K562 (cell line): ENCODE data around the gene R3HDM1. TPM values are rescaled to one million over a fixed set of nuclear protein-coding genes. Genes with fewer than 3 reads are reported as not detected.

Experiments
- ATAC-seq: fragments of 200-7000 bp; cut with Tn5 transposase; 3 replicates; pipeline ENCODE4 v1.9.1; 2020; ENCODE audit warnings: moderate library complexity
- BruUV-seq: library from RNA; stranded (reverse); fragments of 400-500 nt; replicated peaks from 2 replicates; lab custom pipeline; 2021; lab: Mats Ljungman, UMichigan
- CTCF ChIA-PET: fragments of 300-600 bp; formaldehyde crosslinking; extraction: SDS; loops from one replicate; lab custom pipeline; 2021; ENCODE audit warnings: low intra/inter-chr PET ratio; lab: Yijun Ruan, JAX
- POLR2A ChIA-PET: fragments of 300-600, 350-650 bp; sonication (Branson Sonifier 250); formaldehyde crosslinking; extraction: SDS; loops from one replicate; lab custom pipeline; 2021; ENCODE audit warnings: antibody characterized with exemption, inconsistent platforms; lab: Yijun Ruan, JAX
- DNase-seq, 4 experiments: peaks; one replicate each; pipeline versions ENCODE4 v3.0.0 to v3.0.0-alpha.2; 2011 to 2018; ENCODE audit warnings: low spot score in 3 of 4, mixed read lengths in 3 of 4; ENCODE audit errors: extremely low read depth in 1 of 4
- FAIRE-seq: peaks from 2 replicates; lab custom pipeline; 2011; peaks lifted over from hg19 to GRCh38; lab: Jason Lieb, UNC
- H2AFZ ChIP-seq: 2 replicates; pipeline ENCODE4 v1.6.0; 2011; ENCODE audit warnings: low read depth, low read length, control low read depth, inconsistent platforms
- H3K27ac ChIP-seq: fragments of 200-600 bp; 3 replicates; pipeline ENCODE4 v1.8.0; 2011; ENCODE audit warnings: low read depth, mild to moderate bottlenecking, control low read depth, inconsistent platforms, low read length, moderate library complexity, mixed read lengths; ENCODE audit errors: extremely low read depth
- H3K27me3 ChIP-seq, 2 experiments: fragments of 300-600 bp in 1 of 2; 2 replicates in 1 of 2; 3 replicates in 1 of 2; pipeline versions ENCODE4 v1.6.0 to v1.8.0; 2011; ENCODE audit warnings: inconsistent platforms in 2 of 2, low read length in 2 of 2, mild to moderate bottlenecking in 1 of 2, mixed read lengths in 1 of 2, moderate library complexity in 1 of 2; ENCODE audit not compliant: control insufficient read depth in 2 of 2, insufficient read depth in 2 of 2
- H3K36me3 ChIP-seq: fragments of 300-600 bp; 3 replicates; pipeline ENCODE4 v1.8.0; 2011; ENCODE audit warnings: mild to moderate bottlenecking, low read length, inconsistent platforms; ENCODE audit not compliant: control insufficient read depth, insufficient read depth
- H3K4me1 ChIP-seq, 2 experiments: fragments of 200-600 bp in 1 of 2; replicated peaks in 1 of 2; 2 replicates in 1 of 2; 3 replicates in 1 of 2; pipeline versions ENCODE4 v1.5.1 to v1.8.0; 2011; ENCODE audit warnings: inconsistent platforms in 2 of 2, low read length in 2 of 2, mild to moderate bottlenecking in 1 of 2, mixed read lengths in 1 of 2, moderate library complexity in 1 of 2; ENCODE audit not compliant: control insufficient read depth in 2 of 2, insufficient read depth in 2 of 2
- H3K4me2 ChIP-seq: 2 replicates; pipeline ENCODE4 v1.6.1; 2011; ENCODE audit warnings: low read length, control low read depth, inconsistent platforms, mixed read lengths; ENCODE audit not compliant: insufficient read depth
- H3K4me3 ChIP-seq: fragments of 200-600 bp; sonication (generic), shearing (Covaris generic); 2 replicates; pipeline ENCODE4 v1.5.1; 2016; ENCODE audit warnings: control low read depth, inconsistent platforms
- H3K79me2 ChIP-seq: fragments of 200-600 bp; 3 replicates; pipeline ENCODE4 v1.8.0; 2011; ENCODE audit warnings: low read length, inconsistent platforms; ENCODE audit not compliant: control insufficient read depth, insufficient read depth
- H3K9ac ChIP-seq, 2 experiments: 2 replicates each; pipeline versions ENCODE4 v1.6.0 to v1.6.1; 2011; ENCODE audit warnings: low read depth in 2 of 2, low read length in 2 of 2, control low read depth in 1 of 2, inconsistent platforms in 1 of 2, mild to moderate bottlenecking in 1 of 2, mixed read lengths in 1 of 2; ENCODE audit not compliant: insufficient read depth in 1 of 2
- H3K9me1 ChIP-seq: one replicate; pipeline ENCODE4 v1.6.0; 2011; ENCODE audit warnings: inconsistent platforms, mild to moderate bottlenecking, low read length, moderate library complexity; ENCODE audit not compliant: control insufficient read depth, insufficient read depth
- H3K9me3 ChIP-seq: replicated peaks from 2 replicates; pipeline ENCODE4 v1.5.1; 2011; ENCODE audit warnings: low read depth, low read length, inconsistent platforms; ENCODE audit not compliant: control insufficient read depth, insufficient read depth
- H4K20me1 ChIP-seq: replicated peaks from 2 replicates; pipeline ENCODE4 v1.6.1; 2011; ENCODE audit warnings: low read length, inconsistent platforms, mixed read lengths; ENCODE audit not compliant: control insufficient read depth, insufficient read depth
- FOXM1 ChIP-seq, 2 experiments: fragments of 450-650 bp in 1 of 2; sonication (generic) in 1 of 2; formaldehyde crosslinking in 1 of 2; IDR thresholded peaks; 2 replicates each; pipeline versions ENCODE4 v1.6.1 to v1.9.0; 2017 to 2022; ENCODE audit warnings: low read depth in 2 of 2, mild to moderate bottlenecking in 2 of 2, missing genetic modification reagents in 1 of 2, moderate library complexity in 1 of 2
- HDAC1 ChIP-seq, 2 experiments: fragments of 450-650 bp; IDR thresholded peaks; 2 replicates each; pipeline ENCODE4 v1.6.1; 2016 to 2017; ENCODE audit warnings: inconsistent platforms in 1 of 2, mild to moderate bottlenecking in 1 of 2, moderate library complexity in 1 of 2
- ZBTB17 ChIP-seq: fragments of 450-650 bp; formaldehyde crosslinking; IDR thresholded peaks from 2 replicates; pipeline ENCODE4 v1.4.0; 2020; ENCODE audit warnings: mild to moderate bottlenecking
- ZNF12 ChIP-seq: sonication (generic); formaldehyde crosslinking; IDR thresholded peaks from 2 replicates; pipeline ENCODE4 v1.4.0; 2020; ENCODE audit warnings: mild to moderate bottlenecking, missing genetic modification reagents
- ZNF133 ChIP-seq: fragments of 250-450 bp; sonication (Bioruptor Pico); IDR thresholded peaks from 2 replicates; pipeline ENCODE4 v1.4.0; 2020; ENCODE audit warnings: mild to moderate bottlenecking
- WGBS: fragments of 100-300 bp; shearing (Covaris generic); methylation state at CpG from one replicate; pipeline ENCODE4 v1.1.6; 2016; ENCODE audit warnings: low coverage, mixed read lengths; ENCODE audit not compliant: insufficient coverage; ENCODE audit errors: missing lambda C conversion rate; 5-methylcytosine and 5-hydroxymethylcytosine counted together
- in situ Hi-C: fragments of 300-500 bp; cut with MboI; formaldehyde crosslinking; loops from 4 replicates; pipeline ENCODE4 v1.15.0; 2018; ENCODE audit warnings: inconsistent platforms, mixed read lengths
- intact Hi-C: fragments of 100-400 bp; cut with micrococcal nuclease; formaldehyde crosslinking; loops from 2 replicates; pipeline ENCODE4 v1.14.2; 2022
- polyA plus RNA-seq, 8 experiments: library from polyadenylated mRNA; depleted of rRNA in 4 of 8; stranded (reverse) in 5 of 8; unstranded in 3 of 8; fragments of >200 nt; fragmentation: Nextera tagmentation in 2 of 8; fragmentation: Illumina TruSeq in 1 of 8; extraction: Ambion mirVana in 2 of 8; extraction: Trizol in 1 of 8; gene quantifications; 2 replicates each; pipeline versions ENCODE4 v1.2.1 to v1.2.3, GENCODE V29; 2011 to 2014; ENCODE audit warnings: inconsistent platforms in 1 of 8, missing spikeins in 1 of 8
- total RNA-seq, 7 experiments: library from RNA; depleted of rRNA in 6 of 7; stranded (reverse); fragments of >200 nt in 6 of 7; fragmentation: Illumina TruSeq in 2 of 7; extraction: Trizol in 2 of 7; gene quantifications; 2 replicates each; pipeline versions ENCODE4 v1.2.1 to v1.2.3, GENCODE V29; 2011 to 2021; ENCODE audit warnings: low replicate concordance in 1 of 7
- TF ChIP-seq, protein P1 (sequence below), 2 experiments: fragments of 450-650 bp; IDR thresholded peaks; 2 replicates each; pipeline ENCODE4 v1.6.1; 2018; ENCODE audit warnings: mild to moderate bottlenecking in 2 of 2, low read depth in 1 of 2; ENCODE audit not compliant: partially characterized antibody in 2 of 2
- TF ChIP-seq, protein P2 (sequence below): sonication (generic); formaldehyde crosslinking; IDR thresholded peaks from 2 replicates; pipeline ENCODE4 v1.8.0; 2023; ENCODE audit warnings: mild to moderate bottlenecking, missing genetic modification reagents

The R3HDM1 gene
- total and polyA plus RNA-seq, 9 of the 15 experiments (the other 6 are each of a cell fraction or from before 2014, with no cell fraction given), result 12.4 to 89.4 (median 31.0) TPM

DNA sequence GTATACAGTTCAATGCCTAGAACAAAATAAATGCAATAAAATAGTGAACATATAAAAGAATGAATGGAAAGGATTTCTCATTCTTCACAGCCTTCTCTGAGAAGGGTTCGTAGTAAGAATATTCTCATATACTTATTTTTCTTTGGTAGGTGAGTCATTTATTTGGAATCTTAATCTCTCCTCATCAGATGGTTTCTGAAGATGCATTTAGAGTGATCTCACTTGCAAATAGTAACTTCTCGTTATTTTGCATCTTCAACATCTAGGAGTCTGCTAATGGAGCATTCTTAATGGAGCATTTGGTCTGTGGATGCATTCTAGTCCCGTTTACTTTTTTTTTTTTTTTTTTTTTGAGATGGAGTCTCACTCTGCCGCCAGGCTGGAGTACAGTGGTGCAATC is 214.3 kb downstream of the R3HDM1 start:
- Histone ChIP-seq H3K4me1 (peaks cover 7 to 8% of the 10 kb centered on the region in 2 experiments; a peak in 3 of 5 replicates), H3K9me1 (no peaks in the 10 kb centered on the region), H3K36me3 (peaks cover 47% of the 10 kb centered on the region), H3K4me3 (no peak overlapping the region), H3K9ac (no peak overlapping the region), H3K9me3 (no peaks in the 10 kb centered on the region), H4K20me1 (peaks cover 9% of the 10 kb centered on the region; the same call in 1 of the 2 replicates), H3K27ac (no peak overlapping the region), H3K4me2 (no peak overlapping the region), H3K79me2 (peaks cover 56% of the 10 kb centered on the region), H2AFZ (no peak overlapping the region), H3K27me3 (no peaks in the 10 kb centered on the region)
- no TSS peak for BruUV-seq
- TF ChIP-seq ZBTB17 (CRISPR knock-in tag), result no peak
- TF ChIP-seq, protein P1, sequence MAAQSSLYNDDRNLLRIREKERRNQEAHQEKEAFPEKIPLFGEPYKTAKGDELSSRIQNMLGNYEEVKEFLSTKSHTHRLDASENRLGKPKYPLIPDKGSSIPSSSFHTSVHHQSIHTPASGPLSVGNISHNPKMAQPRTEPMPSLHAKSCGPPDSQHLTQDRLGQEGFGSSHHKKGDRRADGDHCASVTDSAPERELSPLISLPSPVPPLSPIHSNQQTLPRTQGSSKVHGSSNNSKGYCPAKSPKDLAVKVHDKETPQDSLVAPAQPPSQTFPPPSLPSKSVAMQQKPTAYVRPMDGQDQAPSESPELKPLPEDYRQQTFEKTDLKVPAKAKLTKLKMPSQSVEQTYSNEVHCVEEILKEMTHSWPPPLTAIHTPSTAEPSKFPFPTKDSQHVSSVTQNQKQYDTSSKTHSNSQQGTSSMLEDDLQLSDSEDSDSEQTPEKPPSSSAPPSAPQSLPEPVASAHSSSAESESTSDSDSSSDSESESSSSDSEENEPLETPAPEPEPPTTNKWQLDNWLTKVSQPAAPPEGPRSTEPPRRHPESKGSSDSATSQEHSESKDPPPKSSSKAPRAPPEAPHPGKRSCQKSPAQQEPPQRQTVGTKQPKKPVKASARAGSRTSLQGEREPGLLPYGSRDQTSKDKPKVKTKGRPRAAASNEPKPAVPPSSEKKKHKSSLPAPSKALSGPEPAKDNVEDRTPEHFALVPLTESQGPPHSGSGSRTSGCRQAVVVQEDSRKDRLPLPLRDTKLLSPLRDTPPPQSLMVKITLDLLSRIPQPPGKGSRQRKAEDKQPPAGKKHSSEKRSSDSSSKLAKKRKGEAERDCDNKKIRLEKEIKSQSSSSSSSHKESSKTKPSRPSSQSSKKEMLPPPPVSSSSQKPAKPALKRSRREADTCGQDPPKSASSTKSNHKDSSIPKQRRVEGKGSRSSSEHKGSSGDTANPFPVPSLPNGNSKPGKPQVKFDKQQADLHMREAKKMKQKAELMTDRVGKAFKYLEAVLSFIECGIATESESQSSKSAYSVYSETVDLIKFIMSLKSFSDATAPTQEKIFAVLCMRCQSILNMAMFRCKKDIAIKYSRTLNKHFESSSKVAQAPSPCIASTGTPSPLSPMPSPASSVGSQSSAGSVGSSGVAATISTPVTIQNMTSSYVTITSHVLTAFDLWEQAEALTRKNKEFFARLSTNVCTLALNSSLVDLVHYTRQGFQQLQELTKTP (IDR thresholded peaks at IDR 0.05; ENCODE audit: low read depth in 1 of 2, partially characterized antibody in 2 of 2), result no peak
- TF ChIP-seq FOXM1 (IDR thresholded peaks at IDR 0.05; ENCODE audit: low read depth), result no peak
- no peak for TF ChIP-seq FOXM1 (CRISPR knock-in tag; IDR thresholded peaks at IDR 0.05; ENCODE audit: low read depth)
- TF ChIP-seq ZNF12 (CRISPR knock-in tag), result no peak
- TF ChIP-seq HDAC1 (IDR thresholded peaks at IDR 0.05), result no peak
- TF ChIP-seq, protein P2, sequence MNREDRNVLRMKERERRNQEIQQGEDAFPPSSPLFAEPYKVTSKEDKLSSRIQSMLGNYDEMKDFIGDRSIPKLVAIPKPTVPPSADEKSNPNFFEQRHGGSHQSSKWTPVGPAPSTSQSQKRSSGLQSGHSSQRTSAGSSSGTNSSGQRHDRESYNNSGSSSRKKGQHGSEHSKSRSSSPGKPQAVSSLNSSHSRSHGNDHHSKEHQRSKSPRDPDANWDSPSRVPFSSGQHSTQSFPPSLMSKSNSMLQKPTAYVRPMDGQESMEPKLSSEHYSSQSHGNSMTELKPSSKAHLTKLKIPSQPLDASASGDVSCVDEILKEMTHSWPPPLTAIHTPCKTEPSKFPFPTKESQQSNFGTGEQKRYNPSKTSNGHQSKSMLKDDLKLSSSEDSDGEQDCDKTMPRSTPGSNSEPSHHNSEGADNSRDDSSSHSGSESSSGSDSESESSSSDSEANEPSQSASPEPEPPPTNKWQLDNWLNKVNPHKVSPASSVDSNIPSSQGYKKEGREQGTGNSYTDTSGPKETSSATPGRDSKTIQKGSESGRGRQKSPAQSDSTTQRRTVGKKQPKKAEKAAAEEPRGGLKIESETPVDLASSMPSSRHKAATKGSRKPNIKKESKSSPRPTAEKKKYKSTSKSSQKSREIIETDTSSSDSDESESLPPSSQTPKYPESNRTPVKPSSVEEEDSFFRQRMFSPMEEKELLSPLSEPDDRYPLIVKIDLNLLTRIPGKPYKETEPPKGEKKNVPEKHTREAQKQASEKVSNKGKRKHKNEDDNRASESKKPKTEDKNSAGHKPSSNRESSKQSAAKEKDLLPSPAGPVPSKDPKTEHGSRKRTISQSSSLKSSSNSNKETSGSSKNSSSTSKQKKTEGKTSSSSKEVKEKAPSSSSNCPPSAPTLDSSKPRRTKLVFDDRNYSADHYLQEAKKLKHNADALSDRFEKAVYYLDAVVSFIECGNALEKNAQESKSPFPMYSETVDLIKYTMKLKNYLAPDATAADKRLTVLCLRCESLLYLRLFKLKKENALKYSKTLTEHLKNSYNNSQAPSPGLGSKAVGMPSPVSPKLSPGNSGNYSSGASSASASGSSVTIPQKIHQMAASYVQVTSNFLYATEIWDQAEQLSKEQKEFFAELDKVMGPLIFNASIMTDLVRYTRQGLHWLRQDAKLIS (CRISPR knock-in tag), result no peak
- no peak for TF ChIP-seq ZNF133
- ATAC-seq (no peak), FAIRE-seq (no peak), DNase-seq (no peak)
- in situ Hi-C loops (no loop called here), intact Hi-C loops (no loop called here)
- WGBS, result 69% methylated on average over 3 of the region's 4 CpGs
- CTCF ChIA-PET, result no interaction called here
- POLR2A ChIA-PET, result interaction anchor here (0.8 to 1.1 kb wide), 2 partner anchors 10 to 13 kb away, joined by 3 to 4 read pairs; no protein-coding TSS in a partner anchor
